IMR-90 (cell line): ENCODE data around the gene LARP1. TPM values are rescaled to one million over a fixed set of nuclear protein-coding genes. Genes with fewer than 3 reads are reported as not detected.

Source experiments
- ATAC-seq: fragments of 200-7000 bp; cut with Tn5 transposase; 2 replicates; pipeline ENCODE4 v1.9.1; 2020; ENCODE audit warnings: low read depth, mild to moderate bottlenecking, moderate library complexity
- BruUV-seq: library from RNA; stranded (reverse); fragments of 400-500 nt; replicated peaks from 2 replicates; lab custom pipeline; 2021; lab: Mats Ljungman, UMichigan
- CTCF ChIA-PET: fragments of 300-600 bp; formaldehyde crosslinking; extraction: SDS; loops from one replicate; lab custom pipeline; 2021; ENCODE audit warnings: antibody characterized with exemption; lab: Yijun Ruan, JAX
- POLR2A ChIA-PET: fragments of 300-600 bp; sonication (Branson Sonifier 250); formaldehyde crosslinking; loops from one replicate; lab custom pipeline; 2022; ENCODE audit warnings: antibody characterized with exemption; ENCODE audit not compliant: unreplicated experiment; lab: Charles Lee
- DNase-seq: peaks from one replicate; pipeline ENCODE4 v3.0.0; 2013
- H2AFZ ChIP-seq: replicated peaks from 2 replicates; pipeline ENCODE3; 2013; ENCODE audit warnings: low read length, mild to moderate bottlenecking; ENCODE audit not compliant: poor library complexity
- H2AK5ac ChIP-seq: 2 replicates; pipeline ENCODE4 v1.6.1; 2013; ENCODE audit warnings: low read depth, low read length, inconsistent platforms
- H2AK9ac ChIP-seq: replicated peaks from 2 replicates; pipeline ENCODE3; 2013; ENCODE audit warnings: mild to moderate bottlenecking, low read depth, low read length, moderate library complexity; ENCODE audit not compliant: poor library complexity
- H2BK120ac ChIP-seq: 2 replicates; pipeline ENCODE4 v1.6.1; 2013; ENCODE audit warnings: low read depth, low read length, inconsistent platforms
- H2BK15ac ChIP-seq: 3 replicates; pipeline ENCODE4 v1.6.1; 2013; ENCODE audit warnings: low read depth, low read length, inconsistent platforms
- H2BK20ac ChIP-seq: 2 replicates; pipeline ENCODE4 v1.6.1; 2013; ENCODE audit warnings: low read depth, mild to moderate bottlenecking, inconsistent platforms, low read length, moderate library complexity
- H2BK5ac ChIP-seq: 2 replicates; pipeline ENCODE4 v1.6.1; 2013; ENCODE audit warnings: mild to moderate bottlenecking, low read depth, low read length, inconsistent platforms; ENCODE audit not compliant: poor library complexity, severe bottlenecking
- H3K14ac ChIP-seq: replicated peaks from 2 replicates; pipeline ENCODE4 v1.6.1; 2013; ENCODE audit warnings: low read depth, low read length, inconsistent platforms
- H3K18ac ChIP-seq: 2 replicates; pipeline ENCODE4 v1.6.1; 2013; ENCODE audit warnings: low read depth, low read length, control low read depth
- H3K23ac ChIP-seq: 2 replicates; pipeline ENCODE4 v1.6.1; 2013; ENCODE audit warnings: low read depth, low read length, inconsistent platforms
- H3K27ac ChIP-seq: 2 replicates; pipeline ENCODE4 v1.5.1; 2013; ENCODE audit warnings: mild to moderate bottlenecking, control low read depth, low read length; ENCODE audit not compliant: insufficient read depth
- H3K27me3 ChIP-seq: 2 replicates; pipeline ENCODE4 v1.6.1; 2013; ENCODE audit warnings: low read length; ENCODE audit not compliant: control insufficient read depth, insufficient read depth
- H3K36me3 ChIP-seq: 2 replicates; pipeline ENCODE4 v1.6.1; 2013; ENCODE audit warnings: low read length, mixed read lengths; ENCODE audit not compliant: control insufficient read depth, insufficient read depth
- H3K4ac ChIP-seq: 2 replicates; pipeline ENCODE4 v1.6.1; 2013; ENCODE audit warnings: low read depth, low read length, inconsistent platforms
- H3K4me1 ChIP-seq: 2 replicates; pipeline ENCODE4 v1.6.1; 2013; ENCODE audit warnings: low read length, mixed read lengths; ENCODE audit not compliant: control insufficient read depth, insufficient read depth
- H3K4me2 ChIP-seq: 2 replicates; pipeline ENCODE4 v1.6.1; 2013; ENCODE audit warnings: low read depth, mild to moderate bottlenecking, control low read depth, low read length, moderate library complexity
- H3K4me3 ChIP-seq: 2 replicates; pipeline ENCODE4 v1.5.1; 2013; ENCODE audit warnings: low read depth, mild to moderate bottlenecking, control low read depth, low read length, moderate library complexity; ENCODE audit not compliant: insufficient read depth
- H3K56ac ChIP-seq: 2 replicates; pipeline ENCODE4 v1.6.1; 2013; ENCODE audit warnings: low read length, inconsistent platforms; ENCODE audit not compliant: insufficient read depth; ENCODE audit errors: extremely low read depth
- H3K79me1 ChIP-seq, 2 experiments: 2 replicates each; pipeline ENCODE4 v1.6.1; 2013; ENCODE audit warnings: low read length in 2 of 2, inconsistent platforms in 1 of 2, low read depth in 1 of 2
- H3K9ac ChIP-seq: 2 replicates; pipeline ENCODE4 v1.6.1; 2013; ENCODE audit warnings: low read depth, low read length, control low read depth
- H3K9me1 ChIP-seq: 2 replicates; pipeline ENCODE4 v1.6.1; 2013; ENCODE audit warnings: low read length, inconsistent platforms; ENCODE audit not compliant: insufficient read depth
- H3K9me3 ChIP-seq: 2 replicates; pipeline ENCODE4 v1.6.1; 2013; ENCODE audit warnings: low read length; ENCODE audit not compliant: control insufficient read depth, insufficient read depth
- H4K20me1 ChIP-seq: 2 replicates; pipeline ENCODE4 v1.6.1; 2013; ENCODE audit warnings: low read length, inconsistent platforms; ENCODE audit not compliant: insufficient read depth
- H4K5ac ChIP-seq: 2 replicates; pipeline ENCODE4 v1.6.1; 2013; ENCODE audit warnings: mild to moderate bottlenecking, low read depth, low read length, control low read depth
- H4K8ac ChIP-seq, 2 experiments: 2 replicates each; pipeline ENCODE4 v1.6.1; 2013; ENCODE audit warnings: low read depth in 2 of 2, low read length in 2 of 2, control low read depth in 1 of 2, inconsistent platforms in 1 of 2
- H4K91ac ChIP-seq: 2 replicates; pipeline ENCODE4 v1.6.1; 2013; ENCODE audit warnings: low read depth, low read length, inconsistent platforms; ENCODE audit not compliant: insufficient read depth
- MAFK ChIP-seq: IDR thresholded peaks from 2 replicates; pipeline ENCODE4 v1.6.1; 2012; ENCODE audit warnings: low read depth, low read length, improper control_type of control experiment
- WGBS, 2 experiments: methylation state at CpG; one replicate each; pipeline versions ENCODE4 v1.1.5 to v1.1.7; 2013; ENCODE audit warnings: missing lambda C conversion rate in 2 of 2; ENCODE audit not compliant: insufficient read length in 1 of 2; ENCODE audit errors: extremely low coverage in 2 of 2; 5-methylcytosine and 5-hydroxymethylcytosine counted together
- dilution Hi-C: fragments of 300-500 bp; cut with HindIII; formaldehyde crosslinking; loops from one replicate; pipeline ENCODE4 v1.14.3; 2018; ENCODE audit warnings: low sequenced_read_pairs; ENCODE audit not compliant: unreplicated experiment
- in situ Hi-C: fragments of 300-500 bp; cut with MboI; formaldehyde crosslinking; loops from 3 replicates; pipeline ENCODE4 v1.14.3; 2019; ENCODE audit warnings: low sequenced_read_pairs, inconsistent platforms, mixed read lengths
- intact Hi-C: fragments of 100-400 bp; cut with micrococcal nuclease; formaldehyde crosslinking; loops from 2 replicates; pipeline ENCODE4 v1.10.0; 2022
- polyA plus RNA-seq, 3 experiments: library from polyadenylated mRNA; depleted of rRNA; stranded (reverse); fragments of >200 nt; gene quantifications; 2 replicates each; pipeline ENCODE4 v1.2.3, GENCODE V29; 2012; ENCODE audit warnings: low replicate concordance in 1 of 3
- total RNA-seq: library from RNA; depleted of rRNA; stranded (reverse); fragments of >200 nt; gene quantifications from 2 replicates; pipeline ENCODE4 v1.2.3, GENCODE V29; 2012
- TF ChIP-seq, protein P1 (sequence below): conservative IDR thresholded peaks from 2 replicates; pipeline ENCODE4 v1.5.1; 2012; ENCODE audit warnings: mild to moderate bottlenecking, low read depth, low read length, improper control_type of control experiment

Gene LARP1
- total and polyA plus RNA-seq, 2 of the 4 experiments (the other 2 are of a cell fraction): 47.3 to 77.4 TPM

DNA sequence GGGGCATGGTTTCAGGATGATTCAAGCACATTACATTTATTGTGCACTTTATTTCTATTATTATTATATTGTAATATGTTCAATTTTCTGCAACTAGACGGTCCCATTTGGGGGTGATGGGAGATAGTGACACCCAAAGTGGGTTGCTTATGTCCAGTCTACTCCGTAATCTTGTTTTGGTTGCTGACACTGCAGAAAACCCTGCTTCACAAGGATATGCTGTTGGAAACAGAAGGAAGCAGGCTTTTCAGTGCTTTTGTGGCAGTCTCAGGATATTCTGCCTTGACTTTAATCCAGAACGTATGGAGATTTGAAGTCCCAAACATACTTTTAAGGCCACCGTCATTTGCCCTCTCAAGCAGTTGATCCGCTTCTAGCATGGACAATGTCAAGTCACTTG is 47.5 kb upstream of the LARP1 start:
- WGBS, 2 experiments: 75% methylated on average over 1 of the region's 5 CpGs; no CpG with 5 or more reads in 1 of the 2 experiments
- Histone ChIP-seq H3K4ac (no peak overlapping the region), H4K8ac (no peak overlapping the region), H2BK15ac (no peak overlapping the region), H3K18ac (no peak overlapping the region), H3K79me1 (no peaks in the 10 kb centered on the region), H3K4me2 (no peak overlapping the region), H2AFZ (no peak overlapping the region), H4K5ac (no peak overlapping the region), H3K23ac (no peak overlapping the region), H3K27ac (no peak overlapping the region), H2BK5ac (no peak overlapping the region), H4K20me1 (no peaks in the 10 kb centered on the region), H2BK20ac (no peak overlapping the region), H2AK5ac (no peak overlapping the region), H3K9me1 (0 out of 2 replicates have a peak, but pooled peaks cover 3% of the 10 kb centered on the region), H3K36me3 (no peaks in the 10 kb centered on the region), H4K91ac (no peak overlapping the region), H3K4me1 (no peaks in the 10 kb centered on the region; the same call in 1 of the 2 replicates), H3K27me3 (no peaks in the 10 kb centered on the region), H2BK120ac (no peak overlapping the region), H2AK9ac (no peak overlapping the region), H3K4me3 (no peak overlapping the region), H3K56ac (no peak overlapping the region), H3K9ac (no peak overlapping the region), H3K14ac (no peak overlapping the region), H3K9me3 (no peaks in the 10 kb centered on the region)
- ATAC-seq (no peak), DNase-seq (no peak)
- no TSS peak for BruUV-seq
- dilution Hi-C loops (no loop called here), intact Hi-C loops (no loop called here), in situ Hi-C loops (no loop called here)
- ChIA-PET CTCF (no interaction called here), POLR2A (interaction anchor here (0.6 kb wide), 1 partner anchor 122 kb away, joined by 6 read pairs; no protein-coding TSS in a partner anchor)
- TF ChIP-seq, protein P1, sequence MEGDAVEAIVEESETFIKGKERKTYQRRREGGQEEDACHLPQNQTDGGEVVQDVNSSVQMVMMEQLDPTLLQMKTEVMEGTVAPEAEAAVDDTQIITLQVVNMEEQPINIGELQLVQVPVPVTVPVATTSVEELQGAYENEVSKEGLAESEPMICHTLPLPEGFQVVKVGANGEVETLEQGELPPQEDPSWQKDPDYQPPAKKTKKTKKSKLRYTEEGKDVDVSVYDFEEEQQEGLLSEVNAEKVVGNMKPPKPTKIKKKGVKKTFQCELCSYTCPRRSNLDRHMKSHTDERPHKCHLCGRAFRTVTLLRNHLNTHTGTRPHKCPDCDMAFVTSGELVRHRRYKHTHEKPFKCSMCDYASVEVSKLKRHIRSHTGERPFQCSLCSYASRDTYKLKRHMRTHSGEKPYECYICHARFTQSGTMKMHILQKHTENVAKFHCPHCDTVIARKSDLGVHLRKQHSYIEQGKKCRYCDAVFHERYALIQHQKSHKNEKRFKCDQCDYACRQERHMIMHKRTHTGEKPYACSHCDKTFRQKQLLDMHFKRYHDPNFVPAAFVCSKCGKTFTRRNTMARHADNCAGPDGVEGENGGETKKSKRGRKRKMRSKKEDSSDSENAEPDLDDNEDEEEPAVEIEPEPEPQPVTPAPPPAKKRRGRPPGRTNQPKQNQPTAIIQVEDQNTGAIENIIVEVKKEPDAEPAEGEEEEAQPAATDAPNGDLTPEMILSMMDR: no peak
- TF ChIP-seq MAFK: peak; percentile 42; the same call in 1 of the 2 replicates
